ENCODE results near the gene HLA-G.
"Not testable (repeated sequence)": the region's sequence is repeated elsewhere in the genome, so short reads cannot be mapped to it uniquely, and the experiment has no call there.

DNA sequence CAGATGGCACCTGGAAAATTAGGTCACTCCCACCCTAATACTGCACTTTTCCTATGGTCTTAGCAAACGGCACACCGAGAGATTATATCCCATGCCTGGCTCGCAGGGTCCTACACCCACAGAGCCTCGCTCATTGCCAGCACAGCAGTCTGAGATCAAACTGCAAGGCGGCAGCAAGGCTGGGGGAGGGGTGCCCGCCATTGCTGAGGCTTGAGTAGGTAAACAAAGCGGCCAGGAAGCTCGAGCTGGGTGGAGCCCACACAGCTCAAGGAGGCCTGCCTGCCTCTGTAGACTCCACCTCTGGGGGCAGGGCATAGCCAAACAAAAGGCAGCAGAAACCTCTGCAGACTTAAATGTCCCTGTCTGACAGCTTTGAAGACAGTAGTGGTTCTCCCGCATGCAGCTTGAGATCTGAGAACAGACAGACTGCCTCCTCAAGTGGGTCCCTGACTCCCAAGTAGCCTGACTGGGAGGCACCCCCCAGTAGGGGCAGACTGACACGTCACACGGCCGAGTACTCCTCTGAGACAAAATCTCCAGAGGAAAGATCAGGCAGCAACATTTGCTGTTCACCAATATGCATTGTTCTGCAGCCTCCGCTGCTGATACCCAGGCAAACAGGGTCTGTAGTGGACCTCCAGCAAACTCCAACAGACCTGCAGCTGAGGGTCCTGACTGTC lies 47.5 kb upstream of the HLA-G start:
- TF ChIP-seq, protein P1, sequence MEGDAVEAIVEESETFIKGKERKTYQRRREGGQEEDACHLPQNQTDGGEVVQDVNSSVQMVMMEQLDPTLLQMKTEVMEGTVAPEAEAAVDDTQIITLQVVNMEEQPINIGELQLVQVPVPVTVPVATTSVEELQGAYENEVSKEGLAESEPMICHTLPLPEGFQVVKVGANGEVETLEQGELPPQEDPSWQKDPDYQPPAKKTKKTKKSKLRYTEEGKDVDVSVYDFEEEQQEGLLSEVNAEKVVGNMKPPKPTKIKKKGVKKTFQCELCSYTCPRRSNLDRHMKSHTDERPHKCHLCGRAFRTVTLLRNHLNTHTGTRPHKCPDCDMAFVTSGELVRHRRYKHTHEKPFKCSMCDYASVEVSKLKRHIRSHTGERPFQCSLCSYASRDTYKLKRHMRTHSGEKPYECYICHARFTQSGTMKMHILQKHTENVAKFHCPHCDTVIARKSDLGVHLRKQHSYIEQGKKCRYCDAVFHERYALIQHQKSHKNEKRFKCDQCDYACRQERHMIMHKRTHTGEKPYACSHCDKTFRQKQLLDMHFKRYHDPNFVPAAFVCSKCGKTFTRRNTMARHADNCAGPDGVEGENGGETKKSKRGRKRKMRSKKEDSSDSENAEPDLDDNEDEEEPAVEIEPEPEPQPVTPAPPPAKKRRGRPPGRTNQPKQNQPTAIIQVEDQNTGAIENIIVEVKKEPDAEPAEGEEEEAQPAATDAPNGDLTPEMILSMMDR (conservative IDR thresholded peaks at IDR 0.05; ENCODE audit: low read length): not testable (repeated sequence)
- TF ChIP-seq EZH2phosphoT487 (IDR thresholded peaks at IDR 0.05; ENCODE audit: borderline replicate concordance, low read depth, low read length): not testable (repeated sequence)
